Measurements from ENCODE around the gene SH3GL3.

GRCh38 chr15:83474578-83474977 lies 27.4 kb downstream of the SH3GL3 start:
- TF ChIP-seq CTCF (IDR thresholded peaks at IDR 0.05) (no peak), POLR2A (IDR thresholded peaks at IDR 0.05) (no peak)

All from Peyer's patch (tissue), 4 donors.